Hepatic stellate cell (primary cell): Measurements from ENCODE around the gene ABCC6.
"Not testable (repeated sequence)": the region's sequence is repeated elsewhere in the genome, so short reads cannot be mapped to it uniquely, and the experiment has no call there.

Experiments used
- DNase-seq: peaks from one replicate; pipeline ENCODE4 v3.0.0; 2011; ENCODE audit warnings: low spot score

ABCC6 gene

DNA sequence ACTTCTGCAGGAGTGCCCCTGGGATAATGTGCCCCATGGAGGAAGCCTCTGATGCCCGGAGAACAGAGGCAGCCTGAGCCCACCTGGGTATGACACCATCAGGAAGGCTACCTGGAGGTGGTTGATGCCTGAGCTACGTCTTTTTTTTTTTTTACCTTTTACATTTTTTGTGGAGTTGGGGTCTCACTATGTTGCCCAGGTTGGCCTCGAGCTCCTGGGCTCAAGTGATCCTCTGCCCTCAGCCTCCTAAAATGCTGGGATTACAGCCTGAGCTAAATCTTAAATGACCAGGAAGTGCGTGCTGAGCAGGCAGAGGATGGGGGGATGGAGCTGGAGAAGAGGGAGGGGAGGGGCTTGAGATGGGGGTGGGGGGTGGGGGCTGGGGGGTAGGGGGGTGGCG is 32.7 kb downstream of the ABCC6 start:
- no peak for DNase-seq

DNA sequence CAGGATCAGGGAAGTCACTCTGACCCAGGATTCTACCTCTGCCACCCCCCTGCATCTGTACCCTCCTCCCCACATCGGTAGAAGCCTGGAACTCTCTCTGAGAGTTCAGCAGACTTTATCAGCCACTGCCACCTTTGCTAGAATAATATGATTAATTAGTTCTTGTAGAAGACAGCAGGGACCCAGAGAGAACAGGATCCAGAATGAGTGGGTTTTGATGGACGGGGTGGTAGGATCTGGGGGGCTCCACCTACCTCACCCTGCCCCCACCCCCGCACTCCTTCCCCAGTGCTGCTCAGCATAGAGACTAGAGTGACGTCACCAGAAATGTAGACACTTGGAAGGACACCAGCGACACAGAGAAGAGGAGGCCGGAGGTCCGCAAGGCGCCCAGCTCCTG is 33.5 kb downstream of the ABCC6 start:
- DNase-seq, result no peak

DNA sequence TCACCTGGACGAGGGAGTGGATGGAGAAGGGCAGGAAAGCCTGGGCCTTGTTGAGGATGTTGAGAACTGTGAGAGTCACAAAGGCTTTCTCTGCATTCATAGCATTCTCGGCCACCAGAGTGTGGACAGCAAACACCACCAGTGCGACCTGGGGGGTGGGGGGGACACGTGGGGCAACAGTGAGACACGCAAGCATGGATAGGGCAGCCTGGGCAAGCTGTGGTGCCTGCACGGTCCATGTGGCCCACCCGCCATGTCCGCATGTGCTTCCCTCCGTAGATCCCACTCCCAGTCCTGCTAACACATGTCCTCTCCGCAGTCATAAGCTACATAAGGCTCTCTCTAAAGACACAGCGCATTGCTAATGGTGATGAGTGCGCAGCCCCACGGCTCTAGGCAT is 34.5 kb downstream of the ABCC6 start:
- DNase-seq, result no peak

DNA sequence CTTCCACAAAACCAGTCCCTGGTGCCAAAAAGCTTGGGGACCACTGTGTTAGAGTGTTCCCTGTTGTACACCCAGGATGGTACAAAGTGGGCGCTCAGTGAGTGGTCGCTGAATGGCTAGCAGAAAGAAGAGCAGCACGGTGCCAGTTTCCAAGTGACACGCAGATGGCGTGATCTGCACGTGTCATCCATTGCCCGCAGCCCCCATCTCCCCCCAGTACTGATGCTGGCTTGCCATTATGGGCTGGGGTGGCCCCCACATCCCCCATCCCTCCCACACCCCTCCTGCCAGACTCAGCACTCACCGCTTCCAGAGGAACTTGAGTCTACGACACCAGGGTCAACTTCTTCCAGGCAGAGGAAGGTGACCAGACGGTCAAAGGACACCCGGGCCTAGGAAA is 36.5 kb downstream of the ABCC6 start:
- DNase-seq, result no peak

DNA sequence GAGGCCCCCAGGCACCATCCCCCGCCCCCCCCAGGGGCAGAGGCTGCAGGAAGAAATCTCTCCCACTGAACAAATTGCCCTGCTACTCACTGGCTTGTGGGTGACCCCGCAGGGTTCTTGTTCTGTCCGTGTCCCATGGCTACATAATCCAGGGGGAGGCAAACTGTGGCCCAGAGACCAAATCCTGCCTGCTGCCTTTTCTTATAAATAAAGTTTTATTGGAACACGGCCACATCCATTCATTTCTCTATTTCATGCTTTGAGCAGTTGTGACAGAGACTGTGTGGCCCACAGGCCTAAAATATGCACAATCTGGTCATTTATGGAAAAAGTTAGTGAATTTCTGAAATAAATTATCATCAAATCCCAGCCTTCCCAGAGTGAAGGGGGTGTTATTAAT is 38.2 kb downstream of the ABCC6 start:
- DNase-seq, result no peak

DNA sequence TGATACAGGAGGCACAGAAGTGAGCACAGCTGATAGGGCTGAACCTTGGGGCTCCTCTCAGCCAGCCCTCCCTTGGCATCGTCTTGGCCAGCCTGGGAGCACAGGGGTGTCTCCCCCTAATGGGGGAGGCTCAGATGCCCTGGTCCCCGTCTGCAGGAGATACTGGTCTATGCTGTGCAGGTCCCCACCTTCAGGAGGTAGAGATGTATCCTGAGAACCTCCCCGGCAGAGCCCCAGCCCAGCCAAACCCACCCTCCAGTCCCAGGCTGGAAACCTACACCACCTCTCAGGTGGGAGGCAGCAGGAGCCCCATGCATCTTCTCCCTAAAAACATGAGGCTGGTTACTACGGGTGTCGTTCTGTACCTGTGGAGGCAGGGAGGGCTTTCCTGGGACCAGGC is 38.7 kb downstream of the ABCC6 start:
- DNase-seq, result no peak

DNA sequence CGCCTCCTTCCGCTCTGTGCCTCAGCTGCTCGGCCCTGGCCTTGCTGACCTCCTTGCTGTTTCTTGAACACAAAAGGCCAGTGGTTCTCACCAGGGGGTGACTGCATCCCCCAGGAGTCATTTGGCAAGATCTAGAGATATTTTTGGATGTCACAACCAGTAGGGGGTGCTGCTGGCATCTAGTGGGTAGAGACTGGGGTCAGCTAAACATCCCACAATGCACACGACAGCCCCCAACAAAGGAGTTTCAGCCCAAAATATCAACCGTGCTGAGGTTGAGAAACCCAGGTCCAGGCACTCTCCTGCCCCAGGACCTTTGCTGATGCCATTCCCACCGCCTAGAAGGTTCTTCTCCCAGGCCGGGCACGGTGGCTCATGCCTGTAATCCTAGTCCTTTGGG is 39.7 kb downstream of the ABCC6 start:
- DNase-seq, result no peak

DNA sequence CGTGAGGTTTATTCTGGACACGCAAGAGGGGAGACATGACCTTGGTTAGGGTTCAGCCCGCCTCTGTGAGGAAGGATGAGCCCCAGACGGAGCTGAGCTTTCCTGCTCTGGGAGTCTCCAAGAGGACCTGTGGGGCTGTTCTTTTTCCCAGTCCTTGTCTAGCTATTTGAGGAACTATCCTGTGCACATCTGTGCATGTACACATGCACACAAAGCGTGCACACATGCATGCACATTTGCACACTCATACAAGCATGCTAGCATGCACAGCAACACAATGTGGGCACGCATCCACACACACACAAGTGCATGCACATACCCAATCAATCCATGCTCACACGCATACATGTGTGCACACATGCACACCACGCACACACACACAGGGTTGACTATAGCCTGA is 40.4 kb downstream of the ABCC6 start:
- DNase-seq, result no peak

DNA sequence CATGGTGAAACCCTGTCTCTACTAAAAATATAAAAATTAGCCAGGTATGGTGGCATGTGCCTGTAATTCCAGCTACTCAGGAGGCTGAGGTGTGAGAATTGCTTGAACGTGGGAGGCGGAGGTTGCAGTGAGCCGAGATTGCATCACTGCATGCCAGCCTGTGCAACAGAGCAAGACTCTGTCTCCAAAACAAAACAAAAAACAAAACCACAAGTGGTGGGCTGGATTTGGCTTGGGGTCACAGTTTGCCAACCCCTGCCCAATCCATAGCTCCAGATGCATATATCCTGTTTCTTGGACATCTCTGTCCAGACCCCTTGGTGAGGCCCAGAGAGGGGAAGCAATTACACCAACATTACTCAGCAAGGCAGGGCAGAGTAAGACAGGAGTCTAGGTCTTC is 41.5 kb downstream of the ABCC6 start:
- DNase-seq, result not testable (repeated sequence)

DNA sequence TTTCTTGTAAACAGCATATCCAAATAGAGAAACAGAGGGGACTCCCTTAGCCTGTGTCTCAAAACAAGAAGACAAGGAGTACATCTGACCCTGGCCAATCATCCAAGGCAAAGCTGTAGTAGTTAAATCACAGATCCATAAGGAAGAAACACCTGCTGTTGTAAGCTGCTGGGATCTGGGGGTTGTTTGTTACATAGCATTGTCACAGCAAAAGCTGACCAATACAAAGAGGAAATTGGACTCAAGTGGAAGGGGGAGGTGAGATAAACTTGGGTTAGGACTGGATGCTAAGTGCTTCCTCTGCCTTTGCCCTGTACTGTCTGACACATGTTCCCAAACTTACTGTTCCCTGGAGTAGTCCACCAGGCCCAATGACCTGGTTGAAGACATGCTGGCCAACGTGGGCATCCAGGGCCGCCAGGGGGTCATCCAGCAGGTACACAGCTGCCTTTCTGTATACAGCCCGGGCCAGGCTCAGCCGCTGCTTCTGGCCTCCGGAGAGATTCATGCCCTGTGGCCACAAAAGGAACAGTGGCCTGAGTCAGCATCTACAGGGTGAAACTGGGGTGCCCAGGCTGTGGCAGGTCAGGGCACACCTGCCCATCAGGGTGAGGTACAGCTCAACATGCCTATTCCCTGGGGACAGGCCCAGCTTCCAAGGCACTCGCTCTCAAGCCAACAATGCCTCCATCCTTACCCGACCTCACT is 44.7 kb downstream of the ABCC6 start:
- DNase-seq, result no peak

DNA sequence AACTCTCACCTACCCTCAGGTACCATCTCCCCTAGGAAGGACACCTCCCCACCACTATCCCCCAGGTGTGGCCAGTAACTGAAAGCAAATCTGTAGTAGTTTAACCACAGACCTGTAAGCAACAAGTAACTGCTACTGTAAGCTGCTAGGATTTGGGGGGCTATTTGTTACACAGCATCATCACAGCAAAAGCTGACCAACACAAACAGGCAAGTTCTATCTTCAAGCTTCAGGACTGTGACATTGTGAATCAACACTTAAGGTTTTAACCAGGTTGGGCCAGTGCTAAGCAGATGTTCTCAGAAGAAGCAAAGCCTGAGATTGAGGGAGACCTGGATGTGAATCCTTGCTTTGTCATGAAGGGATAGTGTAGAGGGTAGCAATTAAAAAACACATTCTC is 47.0 kb downstream of the ABCC6 start:
- DNase-seq, result no peak

DNA sequence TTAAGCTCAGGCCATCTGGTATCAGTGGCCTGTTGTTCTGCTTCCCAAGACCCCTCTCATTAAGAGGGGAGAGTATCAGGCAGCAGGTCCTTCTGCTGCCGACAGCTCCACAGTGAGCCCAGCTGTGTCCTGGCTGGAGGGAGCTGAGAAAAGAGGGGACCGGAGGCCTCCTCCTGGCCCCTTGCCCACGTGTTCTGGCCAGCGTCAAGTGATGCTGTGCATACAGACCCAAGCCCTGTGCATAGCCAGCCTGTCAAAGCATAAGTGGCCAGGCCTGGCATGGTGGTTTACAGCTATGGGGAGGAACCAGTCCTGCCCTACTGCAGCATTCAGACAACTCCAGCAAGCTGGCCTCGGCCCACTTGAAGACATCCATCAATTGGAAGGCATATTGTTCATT is 48.0 kb downstream of the ABCC6 start:
- DNase-seq, result no peak

DNA sequence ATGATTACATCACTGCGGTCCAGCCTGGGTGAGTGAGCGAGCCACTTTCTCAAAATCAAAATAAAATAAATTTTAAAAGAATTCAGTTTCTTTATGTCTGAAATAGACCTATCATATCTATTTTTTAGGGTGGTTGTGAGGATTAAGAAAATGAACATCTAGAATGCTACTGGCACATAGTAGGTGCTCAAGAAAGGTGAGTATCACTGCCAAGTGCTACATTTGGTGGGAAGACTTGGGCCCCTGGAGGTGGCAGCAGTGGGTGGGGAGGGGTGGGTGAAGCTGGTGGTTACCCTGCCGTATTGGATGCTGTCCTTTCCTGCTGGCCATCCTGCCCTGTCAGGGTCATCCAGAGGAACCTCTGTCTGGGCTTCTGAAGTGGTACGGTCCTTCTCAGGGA is 50.3 kb downstream of the ABCC6 start:
- no peak for DNase-seq

DNA sequence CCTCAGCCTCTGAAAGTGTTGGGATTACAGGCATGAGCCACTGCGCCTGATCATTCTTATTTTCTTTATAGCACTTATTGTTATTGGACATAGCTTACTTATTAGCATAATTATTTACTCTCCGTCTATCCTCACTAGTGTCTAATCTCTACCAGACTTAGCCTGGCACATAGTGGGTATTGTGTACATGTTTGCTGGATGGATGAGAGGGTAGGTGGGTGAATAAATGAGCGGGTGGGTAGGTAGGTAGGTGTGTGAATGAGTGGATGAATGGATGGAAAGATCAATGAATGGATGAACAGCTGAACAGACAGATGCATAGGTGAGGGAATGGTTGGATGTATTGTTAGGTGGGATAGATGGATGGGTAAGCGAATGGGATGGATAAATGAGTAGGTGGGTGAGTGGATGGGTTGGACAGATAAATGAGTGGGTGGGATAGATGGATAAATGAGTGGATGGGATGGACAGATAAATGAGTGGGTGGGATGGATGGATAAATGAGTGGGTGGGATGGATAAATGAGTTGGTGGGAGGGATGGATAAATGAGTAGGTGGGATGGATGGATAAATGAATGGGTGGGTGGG is 51.9 kb downstream of the ABCC6 start:
- DNase-seq, result no peak

DNA sequence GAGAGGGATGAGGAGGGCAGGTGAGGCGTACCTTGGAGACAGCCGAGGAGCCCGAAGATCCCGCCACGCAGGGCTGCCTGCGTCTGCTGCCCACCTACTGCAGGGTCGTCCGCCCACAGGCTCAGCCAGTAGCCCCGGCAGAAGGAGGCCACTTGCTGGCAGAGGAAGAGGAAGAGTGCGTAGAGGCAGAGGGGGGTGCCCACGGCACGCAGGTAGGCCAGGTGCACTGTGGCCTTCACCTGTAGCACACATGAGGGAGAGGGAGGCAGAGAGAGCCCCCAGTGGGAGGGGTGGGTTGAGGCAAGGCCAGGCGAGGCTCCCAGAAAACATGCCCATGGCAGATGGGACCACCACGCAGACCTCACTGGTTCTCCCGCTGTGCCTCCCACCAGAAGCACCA is 53.7 kb downstream of the ABCC6 start:
- DNase-seq, result no peak

DNA sequence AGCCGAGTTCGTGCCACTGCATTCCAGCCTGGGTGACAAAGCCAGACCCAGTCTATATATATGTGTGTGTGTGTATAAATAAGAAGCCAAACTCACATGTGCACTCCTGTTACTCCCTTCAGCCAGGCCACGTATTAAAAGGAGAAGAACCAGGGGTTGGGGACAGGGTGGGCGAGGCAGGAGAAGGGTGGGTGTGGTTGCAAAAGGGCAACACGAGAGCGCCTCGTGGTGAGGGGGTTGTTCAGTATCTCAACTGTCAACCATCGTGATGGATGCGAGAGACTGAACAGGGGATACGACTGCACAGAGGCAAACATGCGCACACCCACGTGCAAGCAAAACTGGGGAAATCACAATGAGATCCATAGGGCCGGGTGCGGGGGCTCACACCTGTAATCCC is 54.9 kb downstream of the ABCC6 start:
- no peak for DNase-seq

DNA sequence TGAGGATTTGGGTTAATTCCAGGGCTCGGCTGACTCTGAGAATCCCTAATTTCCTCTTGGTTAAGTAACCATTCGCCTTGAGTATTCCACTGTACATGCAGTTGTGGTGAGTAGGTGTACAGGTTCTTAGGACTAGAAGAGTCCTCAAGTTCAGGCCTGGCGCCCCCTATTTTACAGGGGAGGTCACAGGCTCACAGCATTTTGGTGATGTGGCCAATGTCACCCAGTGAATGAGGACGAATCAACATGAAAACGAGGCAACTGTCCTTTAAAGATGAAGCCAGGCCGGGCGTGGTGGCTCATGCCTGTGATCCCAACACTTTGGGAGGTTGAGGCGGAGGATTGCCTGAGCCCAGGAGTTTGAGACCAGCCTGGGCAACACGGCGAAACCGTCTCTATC is 55.4 kb downstream of the ABCC6 start:
- no peak for DNase-seq

DNA sequence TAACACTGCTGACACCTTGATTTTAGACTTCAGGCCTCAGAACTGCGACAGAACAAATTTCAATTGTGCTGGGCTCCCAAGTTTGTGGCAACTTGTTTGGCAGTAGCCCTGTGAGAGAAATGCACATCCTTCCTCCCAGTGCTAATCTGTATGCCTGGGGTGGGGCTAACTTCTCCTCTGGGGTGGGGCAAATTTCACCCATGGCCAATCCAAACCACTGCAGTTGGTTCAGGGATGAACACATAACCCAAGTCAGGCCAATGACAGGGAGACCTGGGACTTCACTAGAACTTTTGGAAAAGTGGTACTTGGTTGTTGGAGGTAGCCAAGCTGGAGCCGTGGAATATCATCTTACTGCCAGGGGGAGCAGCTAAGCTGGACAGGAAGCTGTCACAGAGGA is 56.3 kb downstream of the ABCC6 start:
- DNase-seq, result no peak

DNA sequence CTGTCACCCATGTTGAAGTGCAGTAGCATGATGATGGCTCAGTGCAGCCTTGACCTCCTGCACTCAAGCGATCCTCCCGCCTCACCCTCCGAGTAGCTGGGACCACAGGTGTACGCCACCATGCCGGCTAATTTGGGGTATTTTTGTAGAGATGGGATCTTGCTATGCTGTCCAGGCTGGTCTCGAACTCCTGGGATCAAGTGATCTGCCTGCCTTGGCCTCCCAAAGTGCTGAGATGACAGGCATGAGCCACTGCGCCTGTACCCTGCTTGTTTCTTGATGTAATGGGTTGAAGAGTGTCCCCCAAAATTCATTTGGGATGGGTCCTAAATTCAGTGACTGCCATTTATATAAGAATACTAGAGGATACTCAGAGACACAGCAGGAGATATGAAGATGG is 57.2 kb downstream of the ABCC6 start:
- DNase-seq, result no peak

DNA sequence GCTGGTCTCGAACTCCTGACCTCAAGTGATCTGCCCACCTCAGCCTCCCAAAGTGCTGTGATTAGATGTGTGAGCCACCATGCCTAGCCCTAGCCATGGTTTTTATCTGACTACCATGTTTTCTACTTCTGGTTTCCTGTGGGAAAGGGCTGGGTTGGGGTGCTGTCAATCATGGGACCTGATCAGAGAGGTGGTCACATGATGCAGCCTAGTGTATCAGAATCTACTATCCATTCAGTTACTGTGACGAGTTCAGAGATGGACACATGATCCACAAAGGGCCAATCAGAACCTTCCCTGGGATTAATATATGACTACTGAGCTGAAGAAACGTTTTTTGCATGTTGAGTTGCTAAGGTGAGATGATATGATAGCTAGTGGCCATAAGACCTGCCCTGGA is 59.1 kb downstream of the ABCC6 start:
- no peak for DNase-seq

DNA sequence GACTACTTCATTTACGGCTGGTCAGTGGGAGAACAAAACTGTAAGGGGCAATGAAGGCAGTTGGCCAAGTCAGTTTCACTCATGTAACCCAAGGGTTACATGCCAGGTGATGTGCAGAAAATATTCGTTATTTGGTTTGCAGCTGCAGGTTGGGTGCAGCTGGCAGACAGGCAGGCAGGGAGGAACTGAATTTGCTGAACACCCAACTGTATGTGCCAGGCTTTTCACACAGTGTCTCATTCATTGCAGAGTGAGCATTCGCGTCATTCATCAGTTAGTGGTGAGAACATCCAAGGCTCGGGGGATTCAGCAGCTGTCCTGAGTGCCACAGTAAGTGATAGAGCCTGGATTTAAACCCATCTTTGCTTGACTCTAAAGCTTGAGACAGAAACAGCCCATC is 59.7 kb downstream of the ABCC6 start:
- DNase-seq, result no peak

DNA sequence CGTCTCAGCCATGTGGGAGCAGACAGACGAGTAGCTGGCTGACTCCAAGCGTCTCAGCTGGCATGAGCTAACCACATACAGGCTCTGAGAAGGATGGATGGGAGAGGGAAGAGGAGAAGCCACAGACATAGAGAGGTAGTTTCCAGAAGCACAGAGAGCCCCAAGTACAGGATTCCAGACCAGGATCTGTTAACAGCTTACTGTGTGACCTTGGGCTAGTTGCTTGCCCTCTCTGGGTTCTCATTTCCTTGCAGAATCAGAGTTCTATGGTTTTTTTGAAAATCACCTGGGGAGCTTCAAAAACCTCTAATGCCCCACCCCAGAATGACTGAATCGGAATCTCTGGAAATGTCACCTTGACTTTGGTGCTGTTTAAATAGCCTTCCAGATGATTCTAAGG is 60.2 kb downstream of the ABCC6 start:
- DNase-seq, result no peak

DNA sequence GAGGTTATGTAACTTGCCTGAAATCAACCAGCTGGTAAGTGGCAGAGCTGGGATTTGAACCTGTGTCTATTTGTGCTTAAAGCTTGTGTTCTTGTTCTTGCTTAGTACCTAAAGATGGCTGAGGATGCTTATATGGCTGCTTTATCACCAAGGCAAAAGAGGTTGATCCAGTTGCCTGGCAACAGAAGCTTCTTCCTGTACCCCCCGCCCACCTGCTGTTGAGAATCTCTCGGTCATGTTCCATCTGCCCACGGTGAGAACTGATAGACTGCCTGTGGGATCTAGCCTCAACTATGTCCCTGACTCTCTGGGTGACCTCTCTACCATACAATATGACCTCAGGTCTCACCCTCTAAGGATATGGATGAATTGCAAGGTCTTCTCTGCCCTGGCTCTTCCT is 60.7 kb downstream of the ABCC6 start:
- DNase-seq, result no peak

DNA sequence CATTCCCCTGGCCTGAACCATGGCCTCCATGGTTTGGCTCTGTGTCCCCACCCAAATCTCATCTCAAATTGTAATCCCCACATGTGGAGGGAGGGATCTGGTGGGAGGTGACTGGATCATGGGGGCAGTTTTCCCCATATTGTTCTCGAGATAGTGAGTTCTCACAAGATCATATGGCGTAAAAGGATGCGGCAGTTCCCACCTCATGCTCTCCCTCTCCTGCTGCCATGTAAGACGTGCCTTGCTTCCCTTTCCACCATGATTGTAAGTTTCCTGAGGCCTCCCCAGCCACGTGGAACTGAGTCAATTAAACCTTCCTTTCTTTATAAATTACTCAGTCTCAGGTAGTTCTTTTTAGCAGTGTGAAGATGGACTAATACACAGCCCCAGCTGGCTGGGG is 61.5 kb downstream of the ABCC6 start:
- DNase-seq, result not testable (repeated sequence)
